Measurements from ENCODE around the gene PCP4.

The PCP4 gene

GRCh38 chr21:39918558-39918957, 51.3 kb downstream of the PCP4 start:
- DNase-seq (ENCODE audit: low read depth in 3 of 3), result no peak

- DNase-seq (ENCODE audit: low read depth in 3 of 3), result no peak
Measured at GRCh38 chr21:39923476-39923875, 56.2 kb downstream of the PCP4 start.

GRCh38 chr21:39924577-39925308, 57.5 kb downstream of the PCP4 start:
- DNase-seq (ENCODE audit: low read depth in 3 of 3), result no peak

GRCh38 chr21:39927304-39927886, 60.2 kb downstream of the PCP4 start:
- DNase-seq (ENCODE audit: low read depth in 3 of 3), result no peak

- DNase-seq (ENCODE audit: low read depth in 3 of 3), result no peak
Measured at GRCh38 chr21:39932335-39932734, 65.1 kb downstream of the PCP4 start.

- no peak for DNase-seq (ENCODE audit: low read depth in 3 of 3)
Measured at GRCh38 chr21:39934895-39935294, 67.7 kb downstream of the PCP4 start.

GRCh38 chr21:39935716-39936115, 68.5 kb downstream of the PCP4 start:
- no peak for DNase-seq (ENCODE audit: low read depth in 3 of 3)

GRCh38 chr21:39938086-39938625, 70.9 kb downstream of the PCP4 start:
- no peak for DNase-seq (ENCODE audit: low read depth in 3 of 3)

GRCh38 chr21:39946199-39946598, 79.0 kb downstream of the PCP4 start:
- DNase-seq (ENCODE audit: low read depth in 3 of 3), result no peak

- no peak for DNase-seq (ENCODE audit: low read depth in 3 of 3)
Measured at GRCh38 chr21:39947031-39947430, 79.8 kb downstream of the PCP4 start.

GRCh38 chr21:39951183-39952101, 84.2 kb downstream of the PCP4 start:
- no peak for DNase-seq (ENCODE audit: low read depth in 3 of 3)

- no peak for DNase-seq (ENCODE audit: low read depth in 3 of 3)
Measured at GRCh38 chr21:39952265-39952664, 85.0 kb downstream of the PCP4 start.

GRCh38 chr21:39954570-39954969, 87.3 kb downstream of the PCP4 start:
- DNase-seq (ENCODE audit: low read depth in 3 of 3), result no peak

GRCh38 chr21:39955326-39955725, 88.1 kb downstream of the PCP4 start:
- no peak for DNase-seq (ENCODE audit: low read depth in 3 of 3)

- DNase-seq (ENCODE audit: low read depth in 3 of 3), result no peak
Measured at GRCh38 chr21:39956586-39956985, 89.3 kb downstream of the PCP4 start.

- DNase-seq (ENCODE audit: low read depth in 3 of 3), result no peak
Measured at GRCh38 chr21:39958731-39959130, 91.5 kb downstream of the PCP4 start.

GRCh38 chr21:39961251-39961650, 94.0 kb downstream of the PCP4 start:
- no peak for DNase-seq (ENCODE audit: low read depth in 3 of 3)

GRCh38 chr21:39965026-39965425, 97.8 kb downstream of the PCP4 start:
- DNase-seq (ENCODE audit: low read depth in 3 of 3), result no peak

- DNase-seq (ENCODE audit: low read depth in 3 of 3), result no peak
Measured at GRCh38 chr21:39966786-39967185, 99.5 kb downstream of the PCP4 start.

GRCh38 chr21:39968010-39968409, 100.8 kb downstream of the PCP4 start:
- DNase-seq (ENCODE audit: low read depth in 3 of 3), result no peak

GRCh38 chr21:39969691-39970364, 102.6 kb downstream of the PCP4 start:
- DNase-seq (ENCODE audit: low read depth in 3 of 3), result no peak

GRCh38 chr21:39971956-39972355, 104.7 kb downstream of the PCP4 start:
- DNase-seq (ENCODE audit: low read depth in 3 of 3), result no peak

Measured in stimulated activated CD4-positive, alpha-beta T cell treated with anti-CD3 and anti-CD28 coated beads, TNF-alpha, amount 100 ng/mL, for 24 hours (primary cell).